Measurements from ENCODE around the gene WNT11. TPM values are rescaled to one million over a fixed set of nuclear protein-coding genes. Genes with fewer than 3 reads are reported as not detected.

WNT11 gene
- total RNA-seq, 2 donors from 2014 or later, result 3.6 to 3.8 TPM

DNA sequence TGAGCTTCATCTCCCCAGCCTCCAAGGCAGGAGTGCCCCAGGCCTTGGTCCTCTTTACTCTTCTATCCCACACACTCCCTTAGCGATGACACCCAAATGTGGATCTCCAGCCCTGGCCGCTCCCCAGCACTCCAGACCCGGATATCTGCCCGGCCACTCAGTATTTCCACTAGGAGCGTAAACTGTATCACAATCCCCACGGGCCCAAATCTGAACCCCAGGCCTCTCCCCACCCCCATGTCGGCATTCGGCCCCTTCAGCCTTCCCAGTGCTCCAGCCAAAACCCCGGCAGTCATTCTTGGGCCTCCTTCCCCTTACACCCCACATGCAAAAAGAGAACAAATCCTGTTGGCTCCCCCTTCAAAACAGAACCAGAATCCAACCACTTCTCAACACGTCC, 20.8 kb downstream of the WNT11 start:
- no peak overlapping the region for H3K27ac ChIP-seq

DNA sequence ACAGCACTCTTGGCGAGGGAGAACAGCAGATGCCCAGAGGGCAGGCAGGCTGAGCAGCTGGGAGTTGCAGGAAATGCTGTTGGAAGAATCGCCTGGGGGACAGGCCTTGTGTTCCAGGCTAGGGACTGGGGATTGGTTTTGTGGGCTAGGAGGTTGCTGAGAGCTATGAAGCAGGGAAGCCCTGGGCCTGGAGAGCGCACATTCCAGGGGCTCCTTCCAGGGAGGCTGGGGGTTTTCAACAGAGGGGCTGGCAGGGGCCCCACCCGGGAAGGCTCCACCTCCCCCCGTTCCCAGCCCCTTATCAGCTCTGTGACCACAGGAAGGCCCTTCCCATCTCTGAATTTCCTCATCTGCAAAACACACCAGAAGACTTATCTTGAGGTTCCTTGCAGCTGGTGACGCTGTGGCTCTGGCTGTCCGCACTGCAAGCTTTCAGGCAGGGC, 21.7 kb downstream of the WNT11 start:
- intact Hi-C loops (cut with DNase I), result no loop called here
- Histone ChIP-seq H3K9me3 (no peaks in the 10 kb centered on the region), H3K4me1 (no peaks in the 10 kb centered on the region), H3K4me3 (no peak overlapping the region), H3K9ac (ENCODE audit: low read depth in 2 of 2, low read length in 2 of 2) (no peak overlapping the region), H3K36me3 (no peaks in the 10 kb centered on the region), H3K27ac (no peak overlapping the region), H3K27me3 (no peaks in the 10 kb centered on the region)
- DNase-seq, result no peak
- TF ChIP-seq, protein P1, sequence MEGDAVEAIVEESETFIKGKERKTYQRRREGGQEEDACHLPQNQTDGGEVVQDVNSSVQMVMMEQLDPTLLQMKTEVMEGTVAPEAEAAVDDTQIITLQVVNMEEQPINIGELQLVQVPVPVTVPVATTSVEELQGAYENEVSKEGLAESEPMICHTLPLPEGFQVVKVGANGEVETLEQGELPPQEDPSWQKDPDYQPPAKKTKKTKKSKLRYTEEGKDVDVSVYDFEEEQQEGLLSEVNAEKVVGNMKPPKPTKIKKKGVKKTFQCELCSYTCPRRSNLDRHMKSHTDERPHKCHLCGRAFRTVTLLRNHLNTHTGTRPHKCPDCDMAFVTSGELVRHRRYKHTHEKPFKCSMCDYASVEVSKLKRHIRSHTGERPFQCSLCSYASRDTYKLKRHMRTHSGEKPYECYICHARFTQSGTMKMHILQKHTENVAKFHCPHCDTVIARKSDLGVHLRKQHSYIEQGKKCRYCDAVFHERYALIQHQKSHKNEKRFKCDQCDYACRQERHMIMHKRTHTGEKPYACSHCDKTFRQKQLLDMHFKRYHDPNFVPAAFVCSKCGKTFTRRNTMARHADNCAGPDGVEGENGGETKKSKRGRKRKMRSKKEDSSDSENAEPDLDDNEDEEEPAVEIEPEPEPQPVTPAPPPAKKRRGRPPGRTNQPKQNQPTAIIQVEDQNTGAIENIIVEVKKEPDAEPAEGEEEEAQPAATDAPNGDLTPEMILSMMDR (IDR thresholded peaks at IDR 0.05), result no peak

More for the DNA sequence above, 20.8 kb downstream of the WNT11 start:
- TF ChIP-seq, protein P1 (IDR thresholded peaks at IDR 0.05), result no peak
- Histone ChIP-seq H3K9ac (ENCODE audit: low read depth in 2 of 2, low read length in 2 of 2) (no peak overlapping the region), H3K27me3 (no peaks in the 10 kb centered on the region), H3K9me3 (no peaks in the 10 kb centered on the region), H3K4me3 (no peak overlapping the region), H3K4me1 (no peaks in the 10 kb centered on the region), H3K36me3 (no peaks in the 10 kb centered on the region)
- no peak for DNase-seq
- intact Hi-C loops (cut with DNase I), result no loop called here

DNA sequence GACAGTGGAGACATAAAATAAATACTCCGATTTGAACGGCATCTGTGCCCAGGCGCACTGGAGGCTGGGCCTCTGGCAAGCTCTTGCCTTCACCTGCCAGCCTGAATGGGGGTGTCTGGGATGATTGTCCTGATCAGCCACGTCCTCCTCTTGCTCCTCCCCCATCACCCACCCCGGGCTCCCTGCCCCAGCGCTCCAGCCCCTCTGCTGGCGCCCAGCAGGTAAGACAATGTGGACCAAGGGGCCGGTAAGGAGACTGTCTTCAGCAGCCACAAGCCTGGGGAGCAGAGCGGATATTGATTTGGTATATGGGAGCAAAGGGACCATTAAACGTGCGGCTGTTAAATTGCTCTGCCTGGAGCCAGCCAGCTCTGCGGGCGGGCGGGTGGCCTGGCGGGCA, 24.9 kb downstream of the WNT11 start:
- TF ChIP-seq, protein P1 (IDR thresholded peaks at IDR 0.05), result no peak
- Histone ChIP-seq H3K27me3 (no peaks in the 10 kb centered on the region), H3K9me3 (no peaks in the 10 kb centered on the region), H3K4me1 (no peaks in the 10 kb centered on the region), H3K27ac (no peak overlapping the region), H3K9ac (ENCODE audit: low read depth in 2 of 2, low read length in 2 of 2) (no peak overlapping the region), H3K4me3 (no peak overlapping the region), H3K36me3 (no peaks in the 10 kb centered on the region)
- DNase-seq, result no peak
- intact Hi-C loops (cut with DNase I), result no loop called here

DNA sequence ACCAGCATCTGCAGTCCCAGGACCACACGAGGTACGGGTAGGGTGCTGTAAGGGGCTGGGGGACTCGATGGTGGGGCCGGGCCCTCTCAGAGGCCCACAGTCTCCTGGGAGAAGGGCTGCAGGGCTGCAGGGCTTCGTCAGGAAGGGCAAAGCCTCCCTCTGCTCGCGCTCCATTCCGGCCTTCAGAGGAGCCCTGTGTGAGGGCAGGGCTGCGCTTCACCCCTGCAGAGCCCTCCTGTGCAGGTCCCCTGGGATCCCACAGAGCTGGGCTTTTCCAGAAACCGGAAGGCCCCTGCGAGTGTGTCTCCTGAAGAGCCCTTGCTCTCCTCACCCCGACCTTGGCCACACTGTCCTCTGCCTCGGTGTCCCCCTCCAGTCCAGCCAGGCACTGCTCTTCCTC, 27.2 kb downstream of the WNT11 start:
- H3K4me1 ChIP-seq, result no peaks in the 10 kb centered on the region
- no peaks in the 10 kb centered on the region for H3K27me3 ChIP-seq
- no peak for DNase-seq
- intact Hi-C loops (cut with DNase I), result no loop called here
- TF ChIP-seq, protein P1 (IDR thresholded peaks at IDR 0.05), result no peak
- no peaks in the 10 kb centered on the region for H3K9me3 ChIP-seq
- H3K27ac ChIP-seq, result no peak overlapping the region
- H3K36me3 ChIP-seq, result no peaks in the 10 kb centered on the region
- H3K4me3 ChIP-seq, result no peak overlapping the region
- no peak overlapping the region for H3K9ac ChIP-seq (ENCODE audit: low read depth in 2 of 2, low read length in 2 of 2)

DNA sequence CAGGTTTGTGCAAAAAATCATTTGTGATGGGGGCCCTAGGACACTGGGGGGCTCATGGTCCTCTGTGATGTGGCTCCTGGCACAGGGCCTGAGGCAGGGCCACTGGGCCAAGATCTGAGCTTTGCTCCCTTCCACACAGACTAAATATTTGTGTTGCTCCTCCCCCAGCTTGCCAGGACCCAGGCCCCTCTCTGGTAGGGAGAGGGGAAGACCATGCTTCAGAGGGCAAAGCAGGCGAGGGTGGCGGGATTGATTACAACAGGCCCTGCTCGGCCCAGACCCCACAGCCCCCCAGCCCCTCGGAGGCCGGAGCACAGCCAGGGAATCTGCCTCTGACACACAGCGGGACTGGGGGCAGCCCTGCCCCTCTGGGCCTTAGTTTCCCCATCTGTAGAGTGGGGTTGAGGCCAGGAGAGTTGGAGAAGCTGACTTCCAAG, 29.0 kb downstream of the WNT11 start:
- H3K27ac ChIP-seq, result no peak overlapping the region
- no peak overlapping the region for H3K4me3 ChIP-seq
- no peaks in the 10 kb centered on the region for H3K9me3 ChIP-seq
- no peak overlapping the region for H3K9ac ChIP-seq (ENCODE audit: low read depth in 2 of 2, low read length in 2 of 2)
- no peaks in the 10 kb centered on the region for H3K4me1 ChIP-seq
- H3K27me3 ChIP-seq, result no peaks in the 10 kb centered on the region
- TF ChIP-seq, protein P1 (IDR thresholded peaks at IDR 0.05), result no peak
- no peak for DNase-seq
- intact Hi-C loops (cut with DNase I), result no loop called here
- no peaks in the 10 kb centered on the region for H3K36me3 ChIP-seq
